GM18517 (cell line): ENCODE measurements around the gene CD80.
"Not testable (repeated sequence)": the region's sequence is repeated elsewhere in the genome, so short reads cannot be mapped to it uniquely, and the experiment has no call there.

ENCODE experiments used
- ATAC-seq: cut with Tn5 transposase; IDR thresholded peaks from one replicate; pipeline ENCODE4 v1.9.1; 2021; ENCODE audit warnings: mild to moderate bottlenecking, moderate library complexity; ENCODE audit not compliant: unreplicated experiment

Gene CD80

GRCh38 chr3:119585208-119585607, 25.8 kb upstream of the CD80 start:
- ATAC-seq: no peak

- ATAC-seq: no peak
These were observed 22.8 kb upstream of the CD80 start for GRCh38 chr3:119582178-119582577.

DNA sequence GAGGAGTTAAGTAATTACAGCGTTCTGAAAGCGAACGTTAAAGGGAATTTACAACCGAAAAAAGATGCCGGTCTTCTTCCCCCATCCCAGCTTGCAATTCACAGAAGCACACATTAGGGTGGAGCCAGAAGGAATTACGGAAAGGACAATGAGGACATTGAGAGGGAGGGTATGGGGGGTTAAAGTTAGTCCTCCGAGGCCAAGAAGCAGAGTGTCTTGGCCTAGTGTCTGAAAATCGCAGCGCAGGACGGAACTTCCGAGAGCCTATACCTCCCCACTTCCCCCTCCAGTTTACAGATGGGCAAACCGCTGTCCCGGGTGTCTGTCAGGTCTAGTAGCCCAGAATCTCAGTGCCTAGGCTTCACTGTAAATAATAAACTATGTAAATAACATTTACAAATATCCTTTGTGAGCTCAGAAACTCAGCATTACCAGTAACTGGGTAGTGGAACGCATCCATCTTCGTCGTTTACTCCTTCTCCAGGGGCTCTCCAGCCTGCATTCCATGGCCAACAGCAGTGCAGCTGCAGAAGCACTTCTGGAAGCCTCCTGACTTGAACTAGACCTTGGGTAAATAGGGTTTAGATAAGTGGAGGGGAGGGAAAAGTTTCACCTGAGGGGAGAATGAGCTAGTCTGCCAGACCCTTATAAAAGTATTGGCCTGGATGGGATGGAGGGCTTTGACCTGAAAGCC, 20.8 kb upstream of the CD80 start:
- peak; percentile 65 for ATAC-seq

GRCh38 chr3:119579366-119580066, 20.1 kb upstream of the CD80 start, which contains the start of gene ADPRH:
TSS of gene ADPRH (plus strand) at chr3:119579492. CDS start at chr3:119582170, 2,678 bp downstream.
- peak; percentile 50 for ATAC-seq

GRCh38 chr3:119575507-119575906, 16.1 kb upstream of the CD80 start:
- ATAC-seq: no peak

DNA sequence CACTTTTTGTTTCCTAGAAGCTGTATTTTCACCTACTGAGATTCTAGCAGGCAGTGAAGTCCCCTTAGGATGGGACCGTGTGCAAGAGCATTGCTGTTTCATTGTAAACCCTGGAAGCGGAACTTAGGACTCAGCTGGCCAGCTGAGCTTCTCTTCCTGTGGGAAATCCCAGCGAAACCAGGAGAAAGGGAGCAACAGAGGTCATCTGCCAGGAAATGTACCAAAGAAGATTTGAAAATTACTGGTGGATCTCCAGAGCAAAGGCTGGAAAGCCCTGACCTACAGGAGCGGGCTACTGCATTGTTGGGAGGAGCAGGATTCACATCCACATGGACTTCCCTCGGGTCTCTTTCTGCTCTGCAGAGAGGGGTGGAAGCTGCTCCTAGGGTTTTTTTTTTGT, 12.3 kb upstream of the CD80 start:
- ATAC-seq: no peak

DNA sequence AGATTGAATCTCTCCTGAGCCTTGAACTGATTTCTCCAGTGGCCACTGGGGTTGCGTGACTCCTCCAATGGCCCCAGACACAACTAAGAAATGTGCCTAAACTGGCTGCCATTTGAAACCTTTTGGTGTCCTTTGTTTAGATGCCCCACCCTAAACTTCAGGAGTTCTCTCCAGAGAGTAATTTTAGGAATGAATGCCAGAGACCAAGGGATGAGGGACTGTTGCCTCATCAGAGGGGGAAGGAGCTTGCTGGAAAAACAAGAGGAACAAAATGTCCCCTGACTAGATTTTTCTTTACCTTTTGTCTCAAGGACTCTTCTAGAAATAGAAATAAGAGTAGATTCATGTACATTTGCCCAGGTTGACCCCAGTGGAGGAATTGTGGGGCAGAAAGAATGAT, 11.8 kb upstream of the CD80 start:
- ATAC-seq: no peak

GRCh38 chr3:119570229-119570628, 10.8 kb upstream of the CD80 start:
- no peak for ATAC-seq

DNA sequence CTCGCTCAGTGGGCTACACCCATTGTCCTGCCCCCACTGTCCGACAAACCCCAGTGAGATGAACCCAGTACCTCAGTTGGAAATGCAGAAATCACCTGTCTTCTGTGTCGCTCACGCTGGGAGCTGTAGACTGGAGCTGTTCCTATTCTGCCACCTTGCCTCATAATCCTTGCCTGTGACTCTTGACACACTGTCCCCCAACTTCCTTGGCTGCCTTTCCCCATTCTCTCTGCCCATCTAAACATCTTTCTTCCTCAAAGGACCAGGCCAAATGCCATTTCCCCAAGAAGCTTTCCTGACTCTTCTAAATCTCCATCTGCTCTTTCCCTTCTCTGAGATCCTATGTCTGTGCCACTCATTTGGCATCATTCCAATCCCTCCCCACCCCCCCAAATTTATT, 9.7 kb upstream of the CD80 start:
- ATAC-seq: no peak

GRCh38 chr3:119563334-119563733, 3.9 kb upstream of the CD80 start:
- ATAC-seq: not testable (repeated sequence)

GRCh38 chr3:119562307-119562961, 3.0 kb upstream of the CD80 start:
- ATAC-seq: peak; percentile 78

GRCh38 chr3:119560160-119560559, 746 bp upstream of the CD80 start:
- no peak for ATAC-seq

DNA sequence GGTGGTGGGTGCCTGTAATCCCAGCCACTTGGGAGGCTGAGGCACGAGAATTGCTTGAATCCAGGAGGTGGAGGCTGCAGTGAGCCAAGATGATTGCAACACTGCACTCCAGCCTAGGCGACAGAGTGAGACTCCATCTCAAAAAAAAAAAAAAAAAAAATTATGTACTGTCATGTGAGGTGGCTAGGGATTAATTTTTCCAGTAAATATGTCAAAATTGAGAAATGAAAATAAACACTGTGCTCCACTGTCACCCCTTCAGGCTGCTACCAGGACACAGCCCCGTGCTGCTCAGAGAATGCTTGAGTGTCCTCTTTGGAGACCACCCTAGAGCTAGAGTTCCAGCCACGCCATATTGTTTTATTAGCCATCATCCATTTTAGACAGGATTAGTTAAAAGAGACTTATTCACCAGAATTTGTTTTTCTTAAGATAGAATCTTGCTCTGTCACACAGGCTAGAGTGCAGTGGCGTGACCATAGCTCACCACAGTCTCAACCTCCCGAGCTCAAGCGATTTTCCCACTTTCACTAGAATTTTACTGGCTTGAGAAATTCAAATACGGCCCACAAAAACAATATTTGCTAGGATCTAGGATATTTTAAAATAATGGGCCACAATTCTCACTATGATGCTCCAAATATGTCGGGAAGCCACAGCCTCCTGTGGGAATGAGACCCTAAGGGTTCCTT, 642 bp downstream of the CD80 start:
- no peak for ATAC-seq

DNA sequence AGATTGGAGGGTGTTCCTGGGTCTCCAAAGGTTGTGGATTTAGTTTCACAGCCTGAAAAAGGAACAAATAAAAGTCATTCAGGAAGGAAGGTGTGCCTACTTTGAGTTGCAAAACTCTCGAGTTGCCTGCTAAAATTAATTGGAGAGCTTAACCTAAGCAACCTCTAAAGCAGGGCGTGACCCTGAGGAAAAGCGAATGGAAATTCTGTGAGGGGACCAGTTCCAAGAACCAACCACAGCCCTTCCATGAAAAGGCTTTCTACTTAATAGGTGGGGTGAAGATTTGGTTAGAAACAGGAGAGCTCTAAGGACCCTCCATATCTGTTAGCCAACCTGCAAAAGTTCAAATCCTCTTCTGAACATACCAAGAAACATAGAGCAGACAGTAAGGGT, 1.5 kb downstream of the CD80 start:
- no peak for ATAC-seq

GRCh38 chr3:119557192-119557876, 2.1 kb downstream of the CD80 start:
- no peak for ATAC-seq

DNA sequence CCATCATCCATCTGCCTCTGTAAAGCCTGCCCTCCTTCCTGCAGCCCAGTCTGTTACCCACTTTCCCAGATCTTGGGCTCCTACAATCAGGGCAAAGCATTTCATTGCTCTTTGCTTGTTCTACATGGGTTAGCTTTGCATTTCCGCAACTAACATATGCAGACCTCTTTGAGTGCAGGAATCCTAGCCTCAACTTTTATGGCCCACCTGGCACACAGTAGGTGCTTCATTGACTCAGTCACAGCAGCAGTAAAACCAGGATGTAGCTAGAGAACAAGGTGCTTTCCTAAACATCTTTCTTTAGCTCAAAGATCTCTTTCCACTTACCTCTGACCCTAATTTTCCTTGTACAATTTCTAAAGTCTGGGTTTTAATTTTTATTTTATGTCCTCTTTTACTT, 3.5 kb downstream of the CD80 start:
- ATAC-seq: no peak

GRCh38 chr3:119555309-119555735, 4.1 kb downstream of the CD80 start:
- no peak for ATAC-seq

DNA sequence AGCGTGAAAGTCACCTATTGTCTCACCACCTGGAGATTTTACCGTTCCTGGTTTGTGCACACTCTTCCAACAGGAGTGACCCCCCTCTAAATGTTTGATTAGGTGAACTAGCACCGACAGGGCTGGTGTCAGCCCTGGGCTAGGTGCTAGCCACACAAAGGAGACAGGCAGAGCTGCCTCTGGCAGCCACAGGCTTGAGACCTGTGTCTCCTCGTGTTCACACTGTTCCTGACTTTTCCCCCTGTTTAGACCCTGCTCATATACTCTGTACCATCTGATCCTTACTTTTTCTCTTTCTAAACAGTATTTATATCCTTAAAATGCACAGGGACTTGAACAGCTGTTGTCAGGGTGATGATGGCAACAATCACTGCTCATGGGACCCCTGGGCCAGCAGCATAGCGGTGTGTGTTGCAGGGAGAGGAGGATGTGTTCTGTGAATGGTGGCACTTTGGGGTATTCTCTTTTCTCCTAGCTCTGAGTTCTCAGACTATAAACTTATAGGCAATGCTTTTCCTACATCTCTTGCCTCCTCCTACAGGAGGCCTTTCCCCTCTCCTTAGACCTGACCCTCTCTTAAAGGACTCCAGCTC, 5.5 kb downstream of the CD80 start:
- no peak for ATAC-seq

DNA sequence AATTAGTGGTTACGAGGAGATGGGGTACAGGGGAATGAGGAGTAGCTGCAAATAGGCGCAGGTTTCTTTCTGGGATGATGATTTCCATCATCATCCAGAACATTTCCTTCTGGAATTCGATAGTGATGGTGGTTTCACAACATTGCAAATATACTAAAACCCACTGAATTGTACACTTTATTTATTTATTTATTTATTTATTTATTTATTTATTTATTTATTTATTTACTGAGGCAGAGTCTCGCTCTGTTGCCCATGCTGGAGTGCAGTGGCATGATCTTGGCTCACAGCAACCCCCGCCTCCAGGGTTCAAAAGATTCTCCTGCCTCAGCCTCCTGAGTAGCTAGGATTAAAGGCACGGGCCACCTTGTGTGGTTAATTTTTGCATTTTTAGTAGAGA, 6.5 kb downstream of the CD80 start:
- not testable (repeated sequence) for ATAC-seq

DNA sequence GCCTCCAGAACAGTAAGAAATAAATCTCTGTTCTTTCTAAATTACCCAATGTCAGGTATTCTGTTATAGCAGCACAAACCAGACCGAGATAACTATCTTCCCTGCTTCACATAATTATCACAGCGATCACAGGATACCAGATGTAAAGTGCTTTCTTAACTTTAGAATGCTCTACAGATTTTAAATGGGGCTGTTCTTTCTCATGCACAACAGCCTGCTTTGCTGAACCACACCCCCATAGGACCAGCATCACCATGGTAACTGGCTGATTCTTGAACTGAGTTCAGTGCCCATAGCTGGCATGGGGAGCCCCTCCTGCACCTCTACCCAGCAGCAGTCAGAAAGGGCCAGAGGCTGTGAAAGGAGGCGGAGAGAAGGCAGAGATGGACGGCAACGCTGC, 7.8 kb downstream of the CD80 start:
- no peak for ATAC-seq
